HCT116 (cell line): ENCODE data around the gene C11orf21. TPM values are rescaled to one million over a fixed set of nuclear protein-coding genes. Genes with fewer than 3 reads are reported as not detected.

Source experiments
- ATAC-seq: fragments of 200-7000 bp; cut with Tn5 transposase; 2 replicates; pipeline ENCODE4 v1.9.1; 2020; ENCODE audit warnings: mild to moderate bottlenecking, moderate library complexity
- BruUV-seq: library from RNA; stranded (reverse); fragments of 400-500 nt; replicated peaks from 2 replicates; lab custom pipeline; 2021; lab: Mats Ljungman, UMichigan
- CTCF ChIA-PET: fragments of 300-600 bp; sonication (Branson Sonifier 250); formaldehyde crosslinking; loops from one replicate; lab custom pipeline; 2021; ENCODE audit warnings: antibody characterized with exemption; lab: Charles Lee
- POLR2A ChIA-PET: fragments of 300-600, 350-600 bp; sonication (Branson Sonifier 250); formaldehyde crosslinking; loops from one replicate; lab custom pipeline; 2021; ENCODE audit warnings: antibody characterized with exemption; lab: Charles Lee
- RAD21 ChIA-PET, 2 experiments: fragments of 300-600 bp; sonication (Branson Sonifier 250); formaldehyde crosslinking; loops; one replicate each; lab custom pipeline; 2023; ENCODE audit warnings: low total read pairs in 2 of 2; ENCODE audit not compliant: uncharacterized antibody in 2 of 2, unreplicated experiment in 2 of 2, low non-redundant PET in 1 of 2; lab: Charles Lee
- DNase-seq: peaks from one replicate; pipeline ENCODE4 v3.0.0-alpha.2; 2010; ENCODE audit warnings: low read depth, low spot score
- H2AFZ ChIP-seq: fragments of 200-600 bp; shearing (Covaris generic), sonication (generic); 2 replicates; pipeline ENCODE4 v1.6.1; 2017; ENCODE audit warnings: low read depth, mixed run types, mixed read lengths, antibody characterized with exemption, low read length; ENCODE audit not compliant: poor library complexity, severe bottlenecking
- H3K27ac ChIP-seq: 2 replicates; pipeline ENCODE4 v1.5.1; 2012; ENCODE audit warnings: low read depth, low read length
- H3K27me3 ChIP-seq: fragments of 200-600 bp; sonication (generic); 2 replicates; pipeline ENCODE4 v1.6.1; 2016; ENCODE audit warnings: mixed run types, low read length, mixed read lengths; ENCODE audit not compliant: insufficient read depth
- H3K36me3 ChIP-seq, 2 experiments: fragments of 200-500 bp in 1 of 2; fragments of 200-600 bp in 1 of 2; sonication (Bioruptor generic) in 1 of 2; sonication (generic) in 1 of 2; 2 replicates each; pipeline versions ENCODE4 v1.5.1 to v1.6.1; 2014 to 2016; ENCODE audit warnings: low read length in 2 of 2, inconsistent platforms in 1 of 2, mixed read lengths in 1 of 2, mixed run types in 1 of 2; ENCODE audit not compliant: insufficient read depth in 2 of 2, control insufficient read depth in 1 of 2
- H3K4me1 ChIP-seq, 2 experiments: fragments of 200-600 bp in 1 of 2; sonication (generic) in 1 of 2; 2 replicates each; pipeline versions ENCODE4 v1.5.1 to v1.6.1; 2012 to 2017; ENCODE audit warnings: low read length in 2 of 2, inconsistent platforms in 1 of 2, mild to moderate bottlenecking in 1 of 2, mixed read lengths in 1 of 2, mixed run types in 1 of 2, moderate library complexity in 1 of 2; ENCODE audit not compliant: insufficient read depth in 2 of 2, control insufficient read depth in 1 of 2
- H3K4me2 ChIP-seq: fragments of 200-600 bp; sonication (generic); 2 replicates; pipeline ENCODE4 v1.6.1; 2017; ENCODE audit warnings: mixed run types, low read length, mixed read lengths
- H3K4me3 ChIP-seq, 2 experiments: fragments of 200-600 bp in 1 of 2; sonication (generic) in 1 of 2; replicated peaks in 1 of 2; 2 replicates each; pipeline ENCODE4 v1.5.1; 2011 to 2016; ENCODE audit warnings: low read length in 2 of 2, control low read depth in 1 of 2, low read depth in 1 of 2, mild to moderate bottlenecking in 1 of 2, mixed read lengths in 1 of 2, mixed run types in 1 of 2
- H3K79me2 ChIP-seq: fragments of 200-600 bp; sonication (generic); 2 replicates; pipeline ENCODE4 v1.6.1; 2017; ENCODE audit warnings: mild to moderate bottlenecking, mixed run types, low read length, moderate library complexity, mixed read lengths; ENCODE audit not compliant: insufficient read depth
- H3K9ac ChIP-seq: fragments of 200-600 bp; sonication (generic); 2 replicates; pipeline ENCODE4 v1.6.1; 2016; ENCODE audit warnings: low read length, mixed read lengths
- H3K9me2 ChIP-seq: fragments of 200-600 bp; sonication (generic), shearing (Covaris generic); 2 replicates; pipeline ENCODE4 v1.6.1; 2017; ENCODE audit warnings: mixed run types, mild to moderate bottlenecking, moderate library complexity; ENCODE audit not compliant: insufficient read depth
- H3K9me3 ChIP-seq, 2 experiments: fragments of 200-500 bp in 1 of 2; fragments of 200-600 bp in 1 of 2; sonication (Bioruptor generic) in 1 of 2; sonication (generic) in 1 of 2; 2 replicates each; pipeline ENCODE4 v1.6.1; 2014 to 2017; ENCODE audit warnings: low read length in 2 of 2, mixed read lengths in 2 of 2, inconsistent platforms in 1 of 2, low read depth in 1 of 2, mild to moderate bottlenecking in 1 of 2, mixed run types in 1 of 2, moderate library complexity in 1 of 2; ENCODE audit not compliant: control insufficient read depth in 1 of 2, insufficient read depth in 1 of 2
- H4K20me1 ChIP-seq: fragments of 200-600 bp; sonication (generic), shearing (Covaris generic); 2 replicates; pipeline ENCODE4 v1.6.1; 2017; ENCODE audit warnings: mixed run types, mild to moderate bottlenecking, moderate library complexity; ENCODE audit not compliant: insufficient read depth
- CEBPB ChIP-seq: IDR thresholded peaks from 2 replicates; pipeline ENCODE4 v1.6.1; 2012; ENCODE audit warnings: low read depth
- CTCF ChIP-seq, 3 experiments: fragments of 200-600 bp in 1 of 3; sonication (generic) in 1 of 3; IDR thresholded peaks in 2 of 3; conservative IDR thresholded peaks in 1 of 3; 2 replicates each; pipeline ENCODE4 v1.5.1; 2012 to 2017; ENCODE audit warnings: low read depth in 2 of 3, low read length in 2 of 3, antibody characterized with exemption in 1 of 3, borderline replicate concordance in 1 of 3, control low read depth in 1 of 3, mild to moderate bottlenecking in 1 of 3, mixed read lengths in 1 of 3, mixed run types in 1 of 3, moderate library complexity in 1 of 3; ENCODE audit not compliant: insufficient read depth in 1 of 3
- EGR1 ChIP-seq: IDR thresholded peaks from 2 replicates; pipeline ENCODE4 v1.6.1; 2012; ENCODE audit warnings: low read depth
- ELF1 ChIP-seq: IDR thresholded peaks from 2 replicates; pipeline ENCODE4 v1.6.1; 2012; ENCODE audit warnings: low read depth, borderline replicate concordance
- EZH2 ChIP-seq: fragments of 200-600 bp; sonication (generic); IDR thresholded peaks from 2 replicates; pipeline ENCODE4 v1.6.1; 2017; ENCODE audit warnings: antibody characterized with exemption, mixed run types
- EZH2phosphoT487 ChIP-seq: fragments of 200-600 bp; IDR thresholded peaks from 2 replicates; pipeline ENCODE4 v1.6.1; 2018; ENCODE audit warnings: antibody characterized with exemption, borderline replicate concordance
- POLR2AphosphoS5 ChIP-seq: IDR thresholded peaks from 2 replicates; pipeline ENCODE4 v1.6.1; 2011; ENCODE audit warnings: mild to moderate bottlenecking, low read depth, low read length, moderate library complexity
- RAD21 ChIP-seq: IDR thresholded peaks from 2 replicates; pipeline ENCODE4 v1.6.1; 2012; ENCODE audit warnings: low read depth, mild to moderate bottlenecking
- REST ChIP-seq: IDR thresholded peaks from 2 replicates; pipeline ENCODE4 v1.6.1; 2012; ENCODE audit warnings: low read depth
- SIN3A ChIP-seq: IDR thresholded peaks from 2 replicates; pipeline ENCODE4 v1.6.1; 2012; ENCODE audit warnings: low read depth
- TCF7L2 ChIP-seq: IDR thresholded peaks from 2 replicates; pipeline ENCODE4 v1.7.0; 2011; ENCODE audit warnings: borderline replicate concordance, inconsistent platforms; ENCODE audit not compliant: insufficient read depth, insufficient read length; ENCODE audit errors: extremely low read depth
- YY1 ChIP-seq: IDR thresholded peaks from 2 replicates; pipeline ENCODE4 v1.6.1; 2011; ENCODE audit warnings: low read length, low read depth, moderate library complexity, mild to moderate bottlenecking; ENCODE audit not compliant: insufficient replicate concordance; ENCODE audit errors: extremely low read depth
- ZBTB33 ChIP-seq: IDR thresholded peaks from 2 replicates; pipeline ENCODE4 v1.6.1; 2011; ENCODE audit warnings: mild to moderate bottlenecking, low read length, moderate library complexity; ENCODE audit not compliant: insufficient replicate concordance; ENCODE audit errors: extremely low read depth
- ZNF274 ChIP-seq: fragments of 200-500 bp; sonication (Bioruptor generic); IDR thresholded peaks from 2 replicates; pipeline ENCODE4 v1.6.1; 2014; ENCODE audit warnings: mild to moderate bottlenecking, low read depth, low read length, inconsistent platforms
- intact Hi-C: fragments of 100-400 bp; cut with micrococcal nuclease; formaldehyde crosslinking; loops from 2 replicates; pipeline ENCODE4 v1.10.0; 2022
- total RNA-seq: library from RNA; stranded (reverse); gene quantifications from one replicate; pipeline ENCODE4 v1.2.1, GENCODE V29; 2021; ENCODE audit not compliant: unreplicated experiment

The C11orf21 gene
- total RNA-seq, 1 experiment from 2014 or later = not detected

GRCh38 chr11:2315395-2316168, 13.9 kb upstream of the C11orf21 start:
- BruUV-seq = no TSS peak
- no peak for DNase-seq
- Histone ChIP-seq H3K36me3 (no peaks in the 10 kb centered on the region), H3K4me1 (peaks cover 0 to 20% of the 10 kb centered on the region in 2 experiments), H3K4me2 (no peak overlapping the region), H3K9me2 (no peaks in the 10 kb centered on the region), H4K20me1 (no peaks in the 10 kb centered on the region), H3K27me3 (no peaks in the 10 kb centered on the region), H3K9ac (no peak overlapping the region), H3K79me2 (no peaks in the 10 kb centered on the region), H2AFZ (no peak overlapping the region), H3K9me3 (no peaks in the 10 kb centered on the region), H3K27ac (no peak overlapping the region), H3K4me3 (no peak overlapping the region)
- ChIA-PET CTCF (no interaction called here), POLR2A (no interaction called here), RAD21 (no interaction called here)
- TF ChIP-seq RAD21 (no peak), EZH2 (no peak), CTCF (IDR thresholded peaks at IDR 0.05 in 2 of 3, conservative IDR thresholded peaks at IDR 0.05 in 1 of 3; ENCODE audit: borderline replicate concordance in 1 of 3, insufficient read depth in 1 of 3, low read depth in 2 of 3, low read length in 2 of 3) (no peak), ELF1 (no peak), YY1 (no peak), ZNF274 (no peak), REST (no peak), POLR2AphosphoS5 (no peak), SIN3A (no peak), CEBPB (no peak), EGR1 (no peak), ZBTB33 (no peak), EZH2phosphoT487 (no peak), TCF7L2 (no peak)
- intact Hi-C loops = no loop called here
- ATAC-seq = no peak
